DMS53 (cell line): ENCODE measurements around the gene OR12D2.
"Not testable (repeated sequence)": the region's sequence is repeated elsewhere in the genome, so short reads cannot be mapped to it uniquely, and the experiment has no call there.

Experiments used
- DNase-seq: peaks from one replicate; lab custom pipeline; 2025; lab: John Stamatoyannopoulos, UW

Gene OR12D2

GRCh38 chr6:29395331-29395730, at the start of gene OR12D2:
OR12D2 (plus strand) TSS chr6:29395631; CDS start chr6:29396700, 1,069 bp downstream.
- DNase-seq: no peak

GRCh38 chr6:29349348-29349747, 46.1 kb upstream of the OR12D2 start:
- not testable (repeated sequence) for DNase-seq

- DNase-seq: no peak
Observed at GRCh38 chr6:29354980-29355379, 40.5 kb upstream of the OR12D2 start.

GRCh38 chr6:29355603-29356002, 39.8 kb upstream of the OR12D2 start:
- DNase-seq: no peak

GRCh38 chr6:29368765-29369164, 26.7 kb upstream of the OR12D2 start, which contains the start of gene OR5V1:
OR5V1 (minus strand) TSS chr6:29368865; CDS start chr6:29356195, 12,670 bp downstream.
- no peak for DNase-seq

GRCh38 chr6:29375191-29375590, 20.2 kb upstream of the OR12D2 start, which contains the start of gene OR12D3:
OR12D3 (minus strand) TSS chr6:29375291; CDS start chr6:29375287, 4 bp downstream.
- DNase-seq: no peak

- DNase-seq: no peak
Observed at GRCh38 chr6:29376003-29376402, 19.4 kb upstream of the OR12D2 start.

- no peak for DNase-seq
Observed at GRCh38 chr6:29388533-29388932, 6.9 kb upstream of the OR12D2 start.

- no peak for DNase-seq
Observed at GRCh38 chr6:29399525-29399924, 4.1 kb downstream of the OR12D2 start.

GRCh38 chr6:29403801-29404200, 8.4 kb downstream of the OR12D2 start:
- DNase-seq: no peak

- DNase-seq: peak; percentile 27
Observed at GRCh38 chr6:29414588-29414987, 19.2 kb downstream of the OR12D2 start, which contains the start of gene OR12D1. OR12D1 (plus strand) TSS chr6:29414928.

GRCh38 chr6:29419516-29419915, 24.1 kb downstream of the OR12D2 start:
- no peak for DNase-seq

- DNase-seq: no peak
Observed at GRCh38 chr6:29424168-29424567, 28.7 kb downstream of the OR12D2 start.

GRCh38 chr6:29424575-29424974, 29.1 kb downstream of the OR12D2 start:
- DNase-seq: no peak

GRCh38 chr6:29425075-29425474, 29.6 kb downstream of the OR12D2 start:
- no peak for DNase-seq

- DNase-seq: peak; percentile 12
Observed at GRCh38 chr6:29426654-29427053, 31.2 kb downstream of the OR12D2 start.

- DNase-seq: peak; percentile 51
Observed at GRCh38 chr6:29436730-29437129, 41.3 kb downstream of the OR12D2 start.

GRCh38 chr6:29439006-29439405, 43.6 kb downstream of the OR12D2 start, which contains the start of gene OR10C1:
OR10C1 (plus strand) TSS chr6:29439306; CDS start chr6:29440016, 710 bp downstream.
- no peak for DNase-seq

GRCh38 chr6:29442719-29443118, 47.3 kb downstream of the OR12D2 start:
- DNase-seq: no peak

GRCh38 chr6:29444031-29444430, 48.6 kb downstream of the OR12D2 start:
- DNase-seq: not testable (repeated sequence)
